Activated CD8-positive, alpha-beta memory T cell treated with anti-CD3 and anti-CD28 coated beads for 1 hour (primary cell): ENCODE measurements around the gene ADARB1.

ENCODE experiments used
- DNase-seq, 2 donors: peaks; one replicate each; pipeline ENCODE4 v3.0.0-alpha.2; 2020; ENCODE audit warnings: low read depth in 1 of 2; ENCODE audit errors: extremely low read depth in 1 of 2

ADARB1 gene

DNA sequence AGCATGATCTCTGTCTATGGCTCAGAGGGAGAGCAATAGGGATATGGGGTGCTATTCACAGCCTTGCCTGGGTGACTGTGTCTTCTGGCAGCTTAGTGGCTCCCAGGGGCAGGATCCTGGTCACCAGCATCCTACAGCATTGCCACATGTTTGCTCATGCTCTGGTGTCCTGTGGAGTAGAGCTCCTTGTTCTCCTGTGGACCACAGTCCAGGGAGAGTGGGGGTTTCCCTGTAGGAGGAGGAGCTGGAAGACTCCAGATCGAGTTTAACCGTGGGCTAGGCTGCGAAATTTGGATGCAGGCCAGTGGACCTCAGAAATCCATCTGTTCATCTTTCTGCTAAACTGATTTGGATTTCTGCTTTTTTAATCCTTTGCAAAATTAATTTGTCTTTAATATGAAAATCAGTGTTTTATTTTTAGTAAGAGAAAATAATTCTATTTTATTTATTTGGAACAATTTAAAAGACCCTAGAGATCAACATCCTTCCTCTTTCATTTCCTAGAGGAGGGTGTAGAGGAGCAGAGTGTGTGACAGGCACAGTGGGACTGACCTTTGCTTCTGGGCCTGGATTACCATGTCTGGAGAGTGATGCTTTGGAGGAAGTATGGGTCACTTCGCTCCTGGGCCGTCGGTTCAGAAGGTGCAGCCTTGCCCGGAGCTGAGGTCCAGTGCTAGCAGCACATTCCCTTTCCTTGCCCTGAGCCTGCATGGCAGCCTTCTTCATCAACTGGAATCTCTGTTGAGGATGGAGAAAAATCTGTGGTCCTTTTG, 17.4 kb downstream of the ADARB1 start:
- no peak for DNase-seq

DNA sequence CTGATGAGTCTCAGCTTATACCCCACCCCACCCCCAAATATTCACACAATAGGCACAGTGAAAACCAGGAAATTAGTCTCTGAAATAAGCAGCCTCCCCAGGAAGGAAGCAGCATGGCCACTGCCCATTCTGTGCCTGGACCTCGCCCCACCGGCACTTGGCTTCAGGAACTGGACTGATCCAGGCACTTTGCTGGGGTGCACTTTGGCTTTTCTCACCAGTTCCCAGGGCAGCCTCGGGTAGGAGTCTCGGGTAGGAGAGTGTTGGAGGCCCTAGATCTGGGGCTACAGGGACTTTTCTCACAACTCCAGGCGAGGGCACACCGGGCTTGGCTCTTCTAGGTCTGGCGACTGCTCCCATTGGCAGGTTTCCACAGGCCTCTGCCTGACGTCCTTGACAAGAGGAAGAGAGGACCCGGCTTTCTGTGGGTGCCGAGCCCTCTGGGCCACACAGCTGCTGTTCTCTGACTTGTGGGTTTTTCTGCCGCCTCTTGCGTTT, 18.7 kb downstream of the ADARB1 start:
- no peak for DNase-seq

DNA sequence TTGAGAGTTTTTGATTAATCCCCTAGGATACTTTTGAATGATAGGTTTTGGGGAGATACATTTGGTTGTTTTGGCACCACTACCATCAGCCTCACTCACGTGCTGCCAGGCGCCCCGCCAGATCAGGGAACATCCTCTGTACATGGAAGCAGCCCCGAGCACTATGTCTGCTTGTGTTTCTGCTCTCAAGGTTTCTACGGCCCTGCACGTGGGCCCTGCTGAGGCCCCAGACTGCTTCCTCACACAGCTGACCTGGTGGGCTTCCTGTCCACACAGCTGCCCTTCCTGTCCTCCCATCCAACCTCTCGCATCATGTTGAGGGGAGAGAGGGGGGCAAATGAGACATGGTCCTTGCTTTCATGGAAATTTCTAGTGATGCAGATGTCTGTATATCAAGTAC, 20.0 kb downstream of the ADARB1 start:
- no peak for DNase-seq

DNA sequence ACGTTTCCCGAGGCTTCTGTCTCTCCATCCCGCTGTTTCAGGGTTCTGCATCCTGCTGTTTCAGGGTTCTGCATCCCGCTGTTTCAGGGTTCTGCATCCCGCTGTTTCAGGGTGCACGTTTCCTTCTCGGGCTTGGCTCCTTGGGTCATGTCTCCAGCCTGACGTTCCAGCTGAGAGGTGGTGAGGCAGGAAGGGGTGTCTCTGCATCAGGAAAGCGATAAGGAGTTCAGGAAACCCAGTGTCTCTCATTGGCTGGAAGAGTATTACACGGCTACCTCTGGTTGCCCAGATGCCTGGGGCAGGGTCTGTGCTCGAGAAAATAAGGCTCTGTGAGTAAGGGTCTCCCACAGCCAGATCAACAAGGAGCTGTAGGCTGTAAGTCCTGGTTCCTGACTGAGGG, 21.1 kb downstream of the ADARB1 start:
- DNase-seq = no peak

DNA sequence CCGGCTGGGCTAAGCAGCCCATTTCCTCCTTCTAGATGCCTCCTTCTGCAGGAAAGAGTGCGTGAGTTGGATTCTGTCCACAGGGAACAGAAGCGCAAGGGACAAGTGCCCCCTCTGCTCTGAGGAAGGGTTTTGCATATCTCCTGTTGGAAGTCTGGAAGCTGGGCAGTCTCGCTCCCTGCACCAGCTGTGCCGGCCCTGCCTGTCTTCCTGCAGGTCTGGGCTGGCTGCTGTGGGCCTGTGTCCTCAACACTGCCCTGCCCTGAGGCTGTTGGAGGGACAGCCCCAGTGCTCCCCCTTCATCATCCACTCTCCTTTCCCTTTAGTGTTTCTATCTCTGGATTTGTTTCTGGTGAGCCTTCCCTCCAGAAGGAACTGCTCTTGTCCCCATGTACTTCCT, 21.8 kb downstream of the ADARB1 start:
- DNase-seq = no peak

DNA sequence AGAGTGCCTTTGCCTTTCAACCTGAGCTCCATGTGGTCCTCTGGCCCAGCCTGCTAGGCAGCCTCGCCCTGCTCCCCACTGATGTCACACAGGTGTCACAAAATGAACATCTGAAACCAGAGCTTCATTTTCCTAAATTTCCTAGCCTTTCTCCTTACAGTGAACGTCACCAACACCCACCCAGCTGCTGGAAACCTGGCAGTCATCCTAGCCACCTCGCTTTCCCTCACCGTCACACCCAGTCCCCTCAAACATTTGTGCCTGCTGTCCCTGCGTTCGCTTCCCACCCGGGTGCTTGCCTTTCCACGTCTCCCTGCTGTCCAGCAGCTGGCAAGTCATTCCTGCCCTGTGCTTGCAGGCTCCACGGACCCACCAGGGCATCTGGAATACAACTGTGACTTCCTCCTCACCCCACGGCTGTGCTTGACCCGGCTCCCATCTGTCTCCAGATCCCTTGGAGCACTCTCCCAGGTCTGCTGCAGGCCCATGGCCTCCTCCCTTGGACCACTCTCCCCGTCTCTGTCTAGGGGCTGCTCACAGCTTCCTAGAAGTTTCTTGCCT, 23.5 kb downstream of the ADARB1 start:
- DNase-seq = no peak

DNA sequence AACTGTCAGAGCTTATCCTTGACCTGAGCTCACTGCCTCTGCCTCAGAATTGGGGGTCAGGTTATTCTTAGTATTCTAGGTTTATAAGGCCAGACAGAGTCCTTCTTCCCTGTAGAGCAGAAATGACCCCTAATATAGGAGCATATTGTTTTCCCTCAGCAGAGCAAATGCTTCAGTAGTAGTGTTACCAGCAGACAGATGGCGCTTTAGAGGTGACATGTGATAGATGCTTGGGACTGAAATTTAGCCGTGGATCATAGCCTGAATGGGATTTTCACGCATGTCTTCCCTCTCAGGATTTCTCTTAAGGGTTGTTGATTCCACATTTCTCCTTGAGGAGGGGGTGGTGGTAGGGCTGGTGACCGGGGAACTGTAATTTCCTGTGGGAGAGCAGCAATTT, 24.5 kb downstream of the ADARB1 start:
- no peak for DNase-seq

DNA sequence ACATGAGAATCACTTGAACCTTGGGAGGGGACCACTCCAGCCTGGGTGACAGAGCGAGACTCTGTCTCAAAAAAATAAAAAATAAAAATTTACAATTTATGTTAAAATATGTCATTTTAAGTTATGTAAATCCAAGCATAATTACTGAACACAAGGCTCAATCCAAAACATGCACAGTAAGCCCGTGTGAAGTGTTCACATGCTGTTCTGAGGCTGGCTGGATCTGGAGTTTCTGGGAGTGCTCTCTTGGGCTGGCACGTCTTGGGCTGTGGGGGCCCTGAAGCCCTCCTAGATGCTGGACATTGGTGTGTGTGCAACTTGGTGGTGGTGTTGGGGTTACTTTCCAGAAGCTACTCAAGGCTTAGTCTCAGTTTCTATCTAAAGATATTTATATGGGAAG, 25.2 kb downstream of the ADARB1 start:
- no peak for DNase-seq

DNA sequence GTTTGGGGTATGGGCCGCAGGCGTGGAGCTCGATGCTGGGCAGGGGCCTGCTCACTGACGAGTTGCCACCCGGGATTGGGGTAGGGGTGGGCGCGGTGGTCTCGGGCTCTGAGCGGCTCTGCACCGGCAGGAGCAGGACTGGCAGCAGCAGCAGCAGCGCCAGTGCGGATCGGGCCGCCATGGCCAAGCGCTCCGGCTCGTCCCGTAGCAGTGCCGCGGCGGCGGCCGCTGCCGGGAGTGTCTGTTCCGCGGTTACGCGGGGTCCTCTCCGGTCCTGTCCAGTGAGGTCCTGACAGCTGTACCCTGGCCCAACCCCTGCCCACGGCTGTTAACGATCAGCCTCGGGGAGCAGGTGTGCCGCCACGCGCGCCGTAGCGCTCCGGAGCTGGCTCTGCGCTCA, 26.5 kb downstream of the ADARB1 start:
- DNase-seq = no peak

DNA sequence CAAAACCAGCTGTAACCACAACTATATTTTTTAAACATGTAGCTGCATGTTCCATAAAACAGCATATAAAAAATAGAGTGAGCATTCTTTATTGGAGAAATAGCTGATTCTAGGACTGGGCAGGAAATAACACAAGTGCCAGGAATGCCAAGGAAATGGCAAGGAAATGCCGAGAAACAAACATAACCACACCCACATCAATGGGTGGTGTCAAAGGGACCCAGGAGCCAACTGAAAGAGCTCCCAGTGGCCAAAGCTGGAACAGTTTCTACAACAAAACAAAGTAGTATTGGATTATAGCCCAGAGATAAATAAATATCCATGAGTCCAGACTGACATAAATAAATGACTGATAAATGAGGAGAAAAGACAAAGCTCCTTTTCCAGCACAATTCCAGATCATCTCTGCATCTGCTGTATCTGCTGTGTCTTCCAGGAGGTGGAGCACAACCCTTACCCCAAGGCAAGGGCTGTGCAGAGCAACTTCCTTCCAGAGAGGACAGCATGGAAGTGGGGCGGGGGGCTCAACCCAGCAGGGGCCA, 28.1 kb downstream of the ADARB1 start:
- DNase-seq = no peak

DNA sequence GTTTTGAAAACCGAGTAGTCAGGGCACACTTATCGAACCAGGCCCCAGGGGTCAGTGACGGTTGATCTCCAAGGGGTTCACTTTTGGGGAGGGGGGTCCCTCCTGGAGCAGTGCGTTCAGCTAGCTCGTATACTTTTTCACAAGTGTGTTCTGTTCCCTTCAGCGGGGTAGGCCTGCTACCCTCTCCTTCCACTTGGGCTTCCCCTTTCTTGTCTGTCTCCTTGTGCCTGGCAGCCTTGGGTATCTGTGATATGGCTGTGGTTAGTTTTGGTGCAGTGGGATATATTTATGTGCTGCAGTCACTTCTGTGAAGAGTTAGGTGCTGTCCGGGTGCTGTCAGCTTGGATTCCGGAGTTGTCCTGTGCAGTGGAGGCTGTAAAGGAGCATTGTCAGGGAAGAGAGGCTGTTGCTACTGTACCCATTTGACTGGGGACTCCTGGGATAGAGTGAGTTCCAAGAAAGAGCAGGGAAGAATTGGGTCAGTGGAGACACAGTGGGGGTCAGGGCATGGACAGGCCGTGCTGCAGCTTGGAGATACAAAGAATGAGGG, 29.7 kb downstream of the ADARB1 start:
- no peak for DNase-seq

DNA sequence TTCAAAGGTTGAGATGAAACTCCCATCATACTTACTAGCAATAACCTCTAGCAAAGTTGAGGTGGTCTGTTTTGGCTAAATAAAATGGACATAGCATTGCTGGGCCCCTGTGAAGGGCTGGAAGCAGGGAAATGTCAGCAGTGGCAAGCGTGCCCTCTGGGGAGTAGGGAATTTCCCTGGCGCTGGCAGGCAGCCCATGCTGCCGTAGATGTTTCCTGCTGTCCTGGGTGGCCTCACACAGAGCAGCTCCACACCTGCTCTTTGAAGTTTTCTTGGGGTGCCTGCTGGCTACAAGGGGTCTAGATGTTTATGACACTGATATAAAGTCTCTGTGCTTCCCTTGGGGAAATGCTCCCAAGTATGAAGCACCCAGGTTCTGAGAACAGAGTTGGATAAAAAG, 30.2 kb downstream of the ADARB1 start:
- no peak for DNase-seq

DNA sequence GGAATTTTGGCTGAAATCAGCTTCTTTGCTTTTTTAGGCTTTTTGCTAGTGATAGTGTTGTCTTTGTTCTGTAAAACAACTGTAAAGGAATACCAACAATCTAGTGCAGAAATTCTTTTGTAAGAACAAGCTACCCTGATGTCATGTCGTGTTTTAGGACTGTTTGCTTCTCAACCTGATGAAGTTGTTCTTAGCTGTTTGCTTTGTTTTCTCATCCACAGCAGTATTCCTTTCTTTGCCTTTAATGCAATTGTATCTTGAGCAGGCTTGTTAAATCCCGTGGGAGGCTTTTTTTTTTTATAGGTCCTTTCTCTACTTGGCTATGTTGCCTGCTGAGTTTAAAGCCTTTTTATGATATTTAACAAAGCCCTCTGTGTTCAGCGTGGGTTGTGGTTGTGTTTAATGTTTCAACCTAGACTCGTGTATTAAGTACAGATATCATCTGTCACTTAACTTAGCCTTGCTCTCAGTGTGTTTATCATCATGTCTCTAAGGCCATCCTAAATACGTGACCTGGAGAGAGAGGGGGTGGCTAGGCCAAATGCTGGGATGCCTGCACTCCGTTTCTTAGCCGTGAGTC, 31.6 kb downstream of the ADARB1 start:
- no peak for DNase-seq

DNA sequence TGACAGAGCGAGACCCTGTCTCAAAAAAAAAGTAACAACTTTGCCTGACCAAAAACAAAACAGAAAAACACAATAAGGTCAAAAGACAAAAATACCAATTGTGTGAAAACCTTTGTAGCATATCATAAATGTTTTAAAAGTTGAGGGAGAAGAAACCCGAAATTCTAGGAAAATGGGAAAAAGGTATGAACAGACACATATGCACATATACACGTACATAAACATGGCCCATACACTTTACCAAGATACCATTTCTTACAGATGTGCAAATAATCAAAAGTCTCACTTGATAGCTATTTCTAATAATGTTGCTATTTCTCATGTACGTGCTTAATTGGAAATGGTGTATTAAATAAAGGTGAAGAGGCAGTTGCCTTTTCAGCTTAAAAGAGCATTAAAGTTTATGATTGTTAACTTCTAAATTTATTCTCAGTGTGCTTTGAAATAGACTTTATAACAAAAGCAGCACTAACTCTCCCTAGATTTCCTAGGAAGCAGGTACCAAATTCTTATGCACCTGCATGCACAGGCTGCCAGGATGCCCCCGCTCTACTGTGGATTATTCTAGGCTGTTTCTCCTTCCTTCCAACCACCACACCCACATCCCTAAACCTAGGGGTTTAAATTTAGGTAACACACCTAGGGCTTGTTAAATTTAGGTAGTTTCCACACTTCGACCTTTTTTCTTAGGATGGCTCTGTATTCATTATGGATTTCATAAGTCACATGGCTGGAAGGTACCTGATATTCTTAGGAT, 33.8 kb downstream of the ADARB1 start:
- DNase-seq = no peak

DNA sequence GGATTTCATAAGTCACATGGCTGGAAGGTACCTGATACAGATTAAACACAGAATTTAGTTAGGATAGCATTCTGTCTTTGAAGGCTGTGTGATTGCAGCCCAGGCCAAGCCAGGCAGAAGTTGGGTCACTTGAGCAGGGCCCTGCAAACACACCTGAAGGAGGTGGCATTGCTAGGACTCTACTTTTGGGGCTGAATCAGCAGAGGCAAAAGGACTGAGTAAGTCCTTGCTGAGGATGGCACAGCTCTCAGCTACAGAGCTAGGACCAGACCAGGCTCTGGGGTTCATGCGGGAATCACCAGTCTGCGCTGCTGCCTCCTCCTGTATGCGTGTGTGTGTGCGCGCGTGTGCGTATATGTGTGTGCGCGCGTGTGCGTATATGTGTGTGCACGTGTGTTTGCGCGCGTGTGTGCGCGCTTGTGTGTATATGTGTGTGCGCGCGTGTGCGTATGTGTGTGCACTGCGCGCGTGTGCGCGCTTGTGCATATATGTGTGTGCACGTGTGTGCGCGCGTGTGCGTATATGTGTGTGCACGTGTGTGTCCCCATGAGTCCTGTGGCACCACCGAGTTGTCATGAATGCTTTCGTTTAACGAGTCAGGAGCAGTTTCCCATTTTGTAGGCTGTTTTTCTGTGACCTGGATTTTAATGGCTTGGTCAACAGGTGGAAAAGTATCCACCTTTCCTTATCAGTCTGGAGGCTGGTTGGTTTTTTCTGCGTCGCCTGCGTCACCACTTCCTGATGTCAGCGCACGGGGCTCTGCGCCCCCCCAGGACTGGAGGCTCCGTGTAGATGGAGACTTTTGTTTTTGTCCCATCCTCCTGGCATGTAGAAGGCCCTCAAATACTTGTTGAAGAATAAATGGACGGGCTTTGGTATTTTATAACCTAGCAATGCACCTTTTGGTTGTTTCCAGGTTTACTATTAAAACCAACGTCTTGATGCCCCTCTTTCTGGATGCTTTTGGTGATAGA, 34.7 kb downstream of the ADARB1 start:
- no peak for DNase-seq

DNA sequence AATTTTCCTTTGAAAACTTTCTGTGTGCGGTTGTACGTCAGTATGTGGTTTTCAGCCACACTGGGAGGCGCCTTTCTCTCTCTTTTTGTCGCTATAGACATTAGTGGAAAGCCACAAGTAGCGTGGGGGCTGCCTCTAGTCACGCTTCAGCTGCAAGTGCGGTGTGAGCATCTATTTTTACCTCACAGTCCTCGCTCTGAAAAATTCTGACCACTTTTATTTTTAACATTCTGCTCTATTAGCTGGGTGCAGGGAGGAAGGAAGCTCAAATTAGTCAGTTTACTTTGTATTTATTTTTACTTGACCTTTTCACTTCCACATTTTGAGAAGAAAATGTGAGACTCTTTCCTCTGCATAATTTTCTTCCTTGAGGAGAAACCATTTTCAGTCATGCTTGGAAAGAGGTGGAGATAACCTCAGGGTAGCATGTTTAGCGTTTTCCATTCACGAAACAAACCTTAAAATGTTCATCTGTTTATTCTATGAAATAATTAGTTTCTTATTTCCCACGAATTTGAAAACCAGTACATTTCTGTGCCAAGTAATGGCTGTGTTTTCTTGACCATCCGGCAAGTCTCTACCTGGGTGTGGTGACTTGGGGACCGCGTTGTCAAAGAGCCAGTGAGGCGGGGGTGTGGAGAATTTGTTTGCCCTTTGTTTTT, 35.6 kb downstream of the ADARB1 start:
- DNase-seq = peak in 1 of 2 donors; percentile 19

DNA sequence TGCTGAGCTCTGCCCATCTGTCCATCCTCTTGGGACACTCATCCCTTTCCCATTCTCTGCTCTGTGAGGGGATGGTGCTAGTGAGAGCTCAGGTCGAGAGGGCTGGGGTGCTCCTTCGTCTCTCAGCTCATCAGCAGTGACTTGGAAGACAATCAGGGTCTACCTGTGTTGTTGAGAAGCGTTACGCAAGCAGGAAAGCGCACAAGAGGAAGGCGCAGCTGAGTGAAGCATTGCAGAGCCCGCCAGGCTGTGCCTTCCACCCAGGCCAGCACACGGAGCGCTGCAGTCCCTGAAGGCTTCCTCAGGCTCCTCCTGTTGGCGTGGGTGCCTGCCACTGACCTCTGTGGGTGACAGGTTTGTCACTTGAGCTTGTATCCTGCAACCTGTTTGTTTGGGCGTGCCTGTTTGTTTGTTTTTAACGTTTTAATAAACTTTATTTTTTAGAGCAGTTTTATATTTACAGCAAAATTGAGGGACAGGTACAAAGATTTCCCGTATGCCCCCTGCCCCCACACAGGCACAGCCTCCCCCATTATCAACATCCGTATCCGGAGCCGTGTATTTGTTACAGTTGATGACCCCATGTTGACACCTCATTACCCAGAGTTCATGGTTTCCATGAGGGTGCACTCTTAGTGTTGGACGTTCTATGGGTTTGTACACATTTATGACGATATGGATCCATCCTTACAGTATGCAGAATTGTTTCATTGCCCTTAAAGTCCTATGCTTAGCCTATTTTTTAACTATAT, 36.7 kb downstream of the ADARB1 start:
- no peak for DNase-seq

DNA sequence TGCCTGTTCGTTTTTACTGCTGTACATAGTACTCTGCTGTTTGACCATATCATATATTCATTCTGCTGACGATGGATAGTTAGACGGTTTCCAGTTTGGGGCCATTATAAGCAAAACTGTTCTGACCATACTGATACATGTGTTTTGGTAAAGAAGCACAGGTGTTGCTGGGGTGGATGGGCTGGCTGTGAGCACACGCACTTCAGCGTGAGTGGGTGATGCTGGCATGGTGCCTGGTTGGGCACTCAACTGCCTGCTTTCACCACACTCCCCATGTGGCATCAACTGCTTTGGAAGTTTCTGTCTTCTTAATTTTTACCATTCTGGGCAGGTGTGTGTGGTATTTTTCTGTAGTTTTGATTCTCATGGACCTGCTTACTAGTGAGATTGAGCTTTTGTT, 37.3 kb downstream of the ADARB1 start:
- DNase-seq = no peak

DNA sequence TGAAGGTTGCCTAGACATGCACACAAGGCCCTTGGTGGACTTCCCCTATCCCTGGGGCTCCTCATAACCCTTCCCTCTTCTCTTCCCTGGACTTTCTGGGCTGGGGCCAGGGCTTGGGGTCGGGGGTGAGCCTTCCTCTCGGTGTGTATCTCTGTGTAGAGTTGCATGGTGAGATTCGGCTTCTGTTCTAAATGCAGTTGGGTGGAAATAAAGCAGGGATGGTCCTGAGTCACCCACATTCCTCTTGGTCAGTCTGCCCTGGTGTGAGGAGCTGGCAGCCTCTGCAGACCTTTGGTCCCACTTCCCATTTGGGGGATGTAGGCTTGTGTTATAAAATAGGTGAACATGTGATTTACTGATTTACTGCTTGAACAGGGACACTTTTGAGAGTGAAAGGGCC, 38.0 kb downstream of the ADARB1 start:
- DNase-seq = no peak
